HepG2 (cell line): ENCODE measurements around the gene CCR3.

Experiments used
- CHD2 ChIP-seq: IDR thresholded peaks from 2 replicates; pipeline ENCODE4 v1.6.1; 2011; ENCODE audit warnings: low read depth, low read length, improper control_type of control experiment
- NFIC ChIP-seq: IDR thresholded peaks from 2 replicates; pipeline ENCODE4 v1.6.1; 2012; ENCODE audit warnings: mild to moderate bottlenecking, low read length, inconsistent platforms
- PRDM4 ChIP-seq: sonication (generic); formaldehyde crosslinking; IDR thresholded peaks from 2 replicates; pipeline ENCODE4 v1.9.0; 2021; ENCODE audit warnings: missing genetic modification reagents, borderline replicate concordance
- SMARCC2 ChIP-seq: fragments of 450-650 bp; IDR thresholded peaks from 2 replicates; pipeline ENCODE4 v1.6.1; 2017; ENCODE audit warnings: antibody characterized with exemption, mild to moderate bottlenecking
- ZNF432 ChIP-seq: sonication (generic); formaldehyde crosslinking; IDR thresholded peaks from 2 replicates; pipeline ENCODE4 v1.5.0; 2020; ENCODE audit warnings: missing genetic modification reagents, mild to moderate bottlenecking, borderline replicate concordance

- no peak for TF ChIP-seq NFIC
- TF ChIP-seq ZNF432 (CRISPR knock-in tag): no peak
- no peak for TF ChIP-seq CHD2
- no peak for TF ChIP-seq SMARCC2
- no peak for TF ChIP-seq PRDM4 (CRISPR knock-in tag)
Observed at GRCh38 chr3:46233194-46233593, 9.1 kb upstream of the CCR3 start.
